ENCODE data around the gene TSPAN18.

The TSPAN18 gene

GRCh38 chr11:44923806-44924205 lies 197.0 kb downstream of the TSPAN18 start:
- DNase-seq (ENCODE audit: low read depth): no peak
- no peak for TF ChIP-seq CTCF (IDR thresholded peaks at IDR 0.05; ENCODE audit: insufficient read depth, low read depth, low read length, missing control alignments)
- no peak overlapping the region for H3K4me3 ChIP-seq (ENCODE audit: low read depth, low read length)

DNA sequence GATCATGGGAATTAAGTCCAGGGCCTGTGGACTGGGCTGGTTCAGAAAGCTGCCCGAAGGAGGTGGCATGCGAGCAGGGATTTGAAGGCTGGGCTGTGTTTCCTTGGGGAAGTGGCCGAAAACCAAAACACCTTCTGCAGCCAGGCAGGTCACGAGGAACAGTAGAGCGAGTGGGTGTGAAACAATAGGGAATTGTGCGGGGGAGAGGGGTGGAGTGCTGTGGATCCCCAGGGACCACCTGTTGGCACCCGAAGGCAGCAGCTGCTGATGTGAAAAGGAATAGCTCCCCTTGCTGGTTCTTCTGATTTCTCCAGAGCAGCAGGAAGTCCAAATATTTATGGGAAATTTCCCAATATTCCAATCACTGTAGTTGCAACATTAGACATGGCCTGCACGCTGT lies 199.3 kb downstream of the TSPAN18 start:
- DNase-seq (ENCODE audit: low read depth): no peak
- TF ChIP-seq CTCF (IDR thresholded peaks at IDR 0.05; ENCODE audit: insufficient read depth, low read depth, low read length, missing control alignments): no peak
- no peak overlapping the region for H3K4me3 ChIP-seq (ENCODE audit: low read depth, low read length)

DNA sequence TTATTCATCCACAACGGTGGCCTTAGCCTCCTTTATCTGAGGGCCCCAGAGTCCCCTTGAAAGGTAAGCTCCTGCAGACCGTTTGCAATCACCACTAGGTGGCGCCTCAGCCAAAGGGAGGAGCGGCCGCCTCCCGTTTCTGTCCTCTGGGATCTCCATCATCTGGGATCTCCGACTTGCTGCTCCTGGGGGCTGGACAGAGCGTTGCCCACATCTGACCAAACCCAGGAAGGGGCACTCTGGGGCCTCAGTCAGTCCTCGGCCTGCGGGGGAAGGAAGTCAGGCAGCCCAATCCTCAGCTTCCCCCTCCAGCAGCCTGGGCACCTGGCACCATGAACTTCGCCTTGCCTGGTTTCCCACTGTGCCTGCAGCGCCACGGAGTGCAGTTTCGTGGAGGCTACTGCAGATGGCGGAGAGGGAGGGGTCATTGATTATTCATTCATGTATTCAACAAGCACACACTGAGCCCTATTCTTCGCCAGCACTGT lies 200.5 kb downstream of the TSPAN18 start:
- TF ChIP-seq CTCF (IDR thresholded peaks at IDR 0.05; ENCODE audit: insufficient read depth, low read depth, low read length, missing control alignments): peak; percentile 82
- H3K4me3 ChIP-seq (ENCODE audit: low read depth, low read length): no peak overlapping the region
- DNase-seq (ENCODE audit: low read depth): peak; percentile 65

DNA sequence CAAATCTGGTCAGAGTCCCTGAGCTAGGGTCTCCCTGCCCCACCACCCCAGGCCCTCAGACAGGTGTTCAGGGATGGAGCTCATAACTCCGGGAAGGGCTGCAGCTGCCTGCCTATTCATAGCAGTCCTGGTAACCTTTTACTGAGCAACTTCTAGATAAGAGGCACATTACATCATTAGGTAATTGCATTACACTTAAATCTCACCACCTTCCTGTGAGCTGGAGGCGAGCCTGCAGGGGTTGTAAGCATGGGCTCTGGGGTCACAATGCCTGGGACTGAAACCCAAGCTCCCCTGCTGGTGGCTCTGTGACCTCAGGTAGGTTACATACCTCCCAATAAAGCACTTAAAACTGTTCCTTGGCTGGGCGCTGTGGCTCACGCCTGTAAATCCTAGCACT lies 201.4 kb downstream of the TSPAN18 start:
- no peak for DNase-seq (ENCODE audit: low read depth)
- no peak for TF ChIP-seq CTCF (IDR thresholded peaks at IDR 0.05; ENCODE audit: insufficient read depth, low read depth, low read length, missing control alignments)
- no peak overlapping the region for H3K4me3 ChIP-seq (ENCODE audit: low read depth, low read length)

GRCh38 chr11:44928816-44929215 lies 202.1 kb downstream of the TSPAN18 start:
- TF ChIP-seq CTCF (IDR thresholded peaks at IDR 0.05; ENCODE audit: insufficient read depth, low read depth, low read length, missing control alignments): no peak
- no peak for DNase-seq (ENCODE audit: low read depth)
- no peak overlapping the region for H3K4me3 ChIP-seq (ENCODE audit: low read depth, low read length)

GRCh38 chr11:44930588-44931302 lies 204.0 kb downstream of the TSPAN18 start:
- DNase-seq (ENCODE audit: low read depth): no peak
- H3K4me3 ChIP-seq (ENCODE audit: low read depth, low read length): no peak overlapping the region

More at GRCh38 chr11:44930588-44931302, 204.0 kb downstream of the TSPAN18 start:
- no peak for TF ChIP-seq CTCF (IDR thresholded peaks at IDR 0.05; ENCODE audit: insufficient read depth, low read depth, low read length, missing control alignments)

Measured in GM12865 (cell line).